GM19023 (cell line): ENCODE data around the gene POLK.
"Not testable (repeated sequence)": the region's sequence is repeated elsewhere in the genome, so short reads cannot be mapped to it uniquely, and the experiment has no call there.

ENCODE experiments used
- ATAC-seq: cut with Tn5 transposase; IDR thresholded peaks from one replicate; pipeline ENCODE4 v1.9.1; 2021; ENCODE audit warnings: mild to moderate bottlenecking, moderate library complexity; ENCODE audit not compliant: unreplicated experiment

POLK gene

GRCh38 chr5:75510417-75510835 is 1.3 kb upstream of the POLK start:
- ATAC-seq = no peak

GRCh38 chr5:75510836-75511434 is 756 bp upstream of the POLK start:
- peak; percentile 35 for ATAC-seq

GRCh38 chr5:75512383-75513074 is 838 bp downstream of the POLK start:
- ATAC-seq = no peak

- ATAC-seq = no peak
Observed at GRCh38 chr5:75513841-75514240, 2.1 kb downstream of the POLK start.

GRCh38 chr5:75514323-75514722 is 2.6 kb downstream of the POLK start:
- ATAC-seq = no peak

GRCh38 chr5:75519761-75520160 is 8.1 kb downstream of the POLK start:
- no peak for ATAC-seq

GRCh38 chr5:75521195-75521594 is 9.5 kb downstream of the POLK start:
- no peak for ATAC-seq

GRCh38 chr5:75522025-75522424 is 10.3 kb downstream of the POLK start:
- no peak for ATAC-seq

GRCh38 chr5:75522542-75522941 is 10.9 kb downstream of the POLK start:
- ATAC-seq = no peak

- no peak for ATAC-seq
Observed at GRCh38 chr5:75523275-75523674, 11.6 kb downstream of the POLK start.

- peak; percentile 77 for ATAC-seq
Observed at GRCh38 chr5:75524071-75524470, 12.4 kb downstream of the POLK start.

GRCh38 chr5:75524591-75524990 is 12.9 kb downstream of the POLK start:
- ATAC-seq = no peak

- ATAC-seq = no peak
Observed at GRCh38 chr5:75525344-75525743, 13.7 kb downstream of the POLK start.

- ATAC-seq = no peak
Observed at GRCh38 chr5:75526070-75526469, 14.4 kb downstream of the POLK start.

GRCh38 chr5:75529185-75529584 is 17.5 kb downstream of the POLK start:
- no peak for ATAC-seq

GRCh38 chr5:75532190-75532589 is 20.5 kb downstream of the POLK start:
- ATAC-seq = no peak

GRCh38 chr5:75533716-75534115 is 22.0 kb downstream of the POLK start:
- ATAC-seq = not testable (repeated sequence)

- no peak for ATAC-seq
Observed at GRCh38 chr5:75534734-75535133, 23.0 kb downstream of the POLK start.

GRCh38 chr5:75536147-75536546 is 24.5 kb downstream of the POLK start:
- ATAC-seq = no peak

GRCh38 chr5:75536694-75537360 is 25.1 kb downstream of the POLK start:
- no peak for ATAC-seq

GRCh38 chr5:75538211-75538610 is 26.5 kb downstream of the POLK start:
- ATAC-seq = no peak

GRCh38 chr5:75545131-75545530 is 33.4 kb downstream of the POLK start:
- no peak for ATAC-seq
